Measurements from ENCODE around the gene ALK.

The ALK gene

DNA sequence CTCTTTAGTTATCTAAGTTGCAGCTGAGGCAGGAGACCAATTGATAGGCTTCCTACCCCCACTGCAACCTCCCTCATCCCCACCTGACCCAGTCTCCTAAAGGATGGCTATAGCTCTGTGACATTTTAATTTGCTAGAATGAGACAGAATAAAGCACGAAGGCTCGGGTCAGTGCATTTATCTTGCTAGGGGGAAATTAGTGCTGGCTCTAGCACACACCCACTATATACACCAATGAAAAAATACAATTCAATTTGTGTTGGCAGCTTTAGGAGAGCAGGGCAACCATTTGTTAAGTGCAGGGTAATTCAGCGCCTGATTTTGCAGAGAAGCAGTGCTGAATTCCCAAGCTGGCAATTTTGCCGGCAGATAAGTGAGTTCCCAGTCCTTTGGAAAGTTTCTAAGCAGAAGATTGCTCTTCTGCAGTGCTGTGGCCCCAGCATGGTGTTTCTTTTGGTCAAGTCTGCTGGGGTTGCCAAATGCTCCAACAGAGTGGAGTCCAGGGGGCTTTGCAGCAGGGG lies 346.0 kb downstream of the ALK start:
- DNase-seq (ENCODE audit: low read depth) = no peak

DNA sequence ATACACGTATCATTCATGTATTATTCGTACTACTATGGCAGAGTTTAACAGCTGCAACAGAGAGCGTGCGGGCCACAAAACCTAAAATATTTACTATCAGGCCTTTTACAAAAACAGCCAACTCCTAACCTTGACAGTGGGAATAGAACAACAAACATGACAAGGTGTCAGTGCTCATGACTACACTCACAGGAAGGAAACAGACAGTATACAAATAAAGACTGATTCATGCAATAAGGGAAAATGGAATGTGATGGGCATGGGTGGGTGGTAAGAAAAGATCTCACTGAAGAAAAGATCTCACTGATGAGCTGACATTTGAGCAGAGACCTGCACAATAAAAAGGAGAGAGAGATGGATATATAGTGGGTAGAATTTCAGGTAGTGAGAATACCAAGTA lies 347.8 kb downstream of the ALK start:
- DNase-seq (ENCODE audit: low read depth) = no peak

DNA sequence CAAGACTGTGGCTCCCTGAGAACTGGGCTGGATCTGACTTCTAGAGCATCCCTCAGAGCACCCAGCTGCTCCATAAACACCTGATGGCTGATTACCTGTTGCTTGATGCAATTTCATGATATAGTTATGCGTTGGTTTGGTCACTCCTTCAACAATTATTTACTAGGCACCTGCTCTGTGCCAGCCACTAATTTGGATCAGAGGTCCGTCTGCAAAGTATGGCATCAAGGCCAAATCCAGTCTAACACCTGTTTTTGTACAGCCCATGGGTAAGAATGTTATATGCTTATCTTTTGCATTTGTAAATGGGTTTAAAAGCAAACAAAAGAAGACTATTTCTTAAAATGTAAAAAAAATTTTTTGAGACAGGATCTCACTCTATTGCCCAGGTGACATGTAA lies 348.2 kb downstream of the ALK start:
- no peak for DNase-seq (ENCODE audit: low read depth)

DNA sequence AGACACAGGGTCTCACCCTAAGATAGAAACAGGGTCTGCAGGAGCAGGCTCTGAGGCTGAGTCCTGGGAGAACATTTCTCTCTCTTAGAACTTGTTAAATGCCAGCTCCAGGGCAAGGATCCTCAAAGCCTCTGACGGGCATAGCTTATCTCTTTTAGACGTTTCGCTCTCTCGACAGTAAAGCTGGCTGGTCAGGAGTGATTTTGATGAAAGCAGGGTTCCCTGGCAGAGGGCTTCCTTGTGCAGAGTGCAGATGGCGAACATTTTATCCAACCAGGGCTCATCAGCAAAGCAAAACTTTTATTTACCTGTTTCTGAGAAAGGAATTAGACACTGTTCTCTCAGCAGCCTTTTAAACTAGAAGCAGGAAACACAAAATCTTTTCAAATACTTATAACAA lies 350.8 kb downstream of the ALK start:
- no peak for DNase-seq (ENCODE audit: low read depth)

DNA sequence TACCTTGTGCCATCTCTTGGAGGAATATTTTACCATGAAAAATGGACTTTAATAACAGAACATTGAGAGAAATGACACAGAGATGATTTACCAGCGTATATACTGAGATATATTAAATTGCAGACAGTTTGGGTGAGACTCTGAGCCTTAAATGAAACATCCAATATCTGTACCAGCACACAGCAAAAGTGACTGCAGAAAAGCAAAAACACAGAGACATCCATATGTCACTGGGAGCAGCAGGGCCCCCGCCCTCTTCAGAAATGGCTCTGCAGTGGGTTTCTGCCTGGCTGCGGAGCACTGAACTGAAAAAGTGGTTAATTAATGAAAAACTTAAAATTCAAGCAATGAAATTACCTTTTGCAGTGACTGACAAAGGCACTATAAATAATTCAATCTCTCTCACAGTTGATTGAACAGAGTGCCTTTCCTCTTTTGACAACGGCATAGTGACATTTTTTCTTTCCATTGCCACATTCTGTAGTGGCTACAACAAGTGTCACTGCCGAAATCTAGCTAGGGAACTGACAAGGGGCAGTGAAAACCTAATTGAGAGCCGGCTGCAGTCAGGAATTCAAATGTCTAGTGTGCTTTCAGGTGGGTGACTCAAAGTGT lies 353.4 kb downstream of the ALK start:
- no peak for DNase-seq (ENCODE audit: low read depth)

DNA sequence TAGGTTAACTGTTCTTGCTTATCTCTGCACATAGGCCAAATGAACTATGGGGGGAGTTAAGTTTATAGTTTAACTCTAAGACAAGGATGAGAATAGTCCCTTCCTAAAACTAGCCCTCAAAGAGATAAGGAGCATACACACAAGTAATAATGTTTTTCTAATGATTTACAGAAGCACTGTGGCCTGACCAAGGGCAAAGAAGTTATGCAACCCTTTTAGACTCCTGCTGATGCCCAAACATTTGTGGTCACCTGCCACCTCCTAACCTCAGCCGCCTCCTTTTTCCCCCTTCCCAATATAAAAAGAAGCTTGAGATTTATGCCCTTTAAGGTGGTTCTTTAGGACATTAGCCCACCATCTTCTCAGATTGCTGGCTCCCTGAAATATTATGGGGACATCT lies 357.7 kb downstream of the ALK start:
- DNase-seq (ENCODE audit: low read depth) = no peak

DNA sequence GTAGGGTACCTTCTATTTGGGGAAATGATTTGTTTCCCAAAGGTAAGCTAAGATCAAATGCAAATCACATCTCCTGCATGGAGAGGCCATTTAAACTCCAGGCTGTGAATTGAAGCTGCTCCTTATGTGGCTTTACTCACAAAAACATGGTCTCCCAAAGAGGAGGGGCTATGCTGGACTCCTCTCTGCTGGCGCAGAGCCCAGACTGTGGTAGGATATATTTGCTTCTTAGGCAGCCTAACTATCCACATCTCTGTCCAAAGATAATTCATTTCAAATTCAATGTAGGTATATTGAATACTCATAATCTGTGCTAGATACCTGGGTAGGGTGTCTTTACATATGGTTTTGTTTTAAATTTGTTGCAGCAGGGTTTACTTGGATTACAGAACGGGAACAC lies 358.5 kb downstream of the ALK start:
- DNase-seq (ENCODE audit: low read depth) = no peak

DNA sequence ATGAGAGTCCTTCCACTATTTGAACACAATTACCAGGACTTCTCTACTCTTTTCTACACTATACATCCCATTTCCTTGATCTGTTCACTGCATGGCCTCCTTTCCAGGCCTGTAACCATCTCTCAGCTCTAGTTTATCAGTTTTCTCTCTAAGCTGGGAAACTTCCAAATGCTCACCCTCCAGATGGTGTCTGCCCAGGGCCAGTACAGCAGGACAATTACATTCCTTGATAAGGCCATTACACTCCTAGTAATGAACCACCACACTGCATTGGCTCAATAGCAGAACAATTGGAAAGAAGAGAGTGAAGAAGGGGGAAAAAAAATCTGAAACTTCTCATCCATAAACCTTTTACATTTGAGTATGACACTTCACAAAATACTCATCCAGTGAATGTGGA lies 359.1 kb downstream of the ALK start:
- no peak for DNase-seq (ENCODE audit: low read depth)

DNA sequence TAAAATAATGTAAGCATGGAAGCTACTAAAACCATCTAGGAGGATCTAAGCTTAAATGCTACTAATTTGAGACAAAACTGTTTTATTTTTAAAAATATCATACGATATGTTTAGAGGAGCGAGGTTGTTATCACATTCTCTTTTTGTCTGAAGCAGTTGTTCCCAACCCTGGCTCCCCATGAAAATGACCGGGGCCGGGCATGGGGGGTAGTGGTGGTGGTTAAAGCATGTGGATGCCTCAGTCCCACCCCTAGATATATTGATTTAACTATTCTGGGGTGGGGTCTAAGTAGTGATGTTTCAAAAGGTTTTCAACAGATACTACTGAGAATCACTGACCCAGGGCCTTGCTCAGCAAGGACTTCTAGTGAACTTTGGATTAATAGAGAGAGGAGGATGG lies 359.8 kb downstream of the ALK start:
- DNase-seq (ENCODE audit: low read depth) = no peak

DNA sequence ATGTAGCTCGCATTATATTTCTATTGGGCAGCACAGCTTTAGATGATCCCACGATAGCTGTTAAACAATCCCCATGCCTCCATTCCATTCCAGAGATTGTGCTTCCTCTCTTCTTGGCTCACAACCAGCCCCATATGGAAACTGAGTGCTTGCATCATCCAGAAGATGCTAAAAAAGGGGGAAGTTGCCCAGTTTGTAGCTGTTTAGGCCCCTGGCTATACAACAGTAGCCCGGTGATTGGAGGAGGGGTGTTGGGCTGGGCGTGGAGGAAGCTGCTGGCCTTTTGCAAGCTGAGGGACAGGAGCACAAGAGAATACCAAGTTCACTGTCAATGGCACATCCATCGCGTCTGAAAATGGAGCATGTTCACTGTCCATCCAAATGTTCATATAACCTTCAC lies 360.2 kb downstream of the ALK start:
- no peak for DNase-seq (ENCODE audit: low read depth)

DNA sequence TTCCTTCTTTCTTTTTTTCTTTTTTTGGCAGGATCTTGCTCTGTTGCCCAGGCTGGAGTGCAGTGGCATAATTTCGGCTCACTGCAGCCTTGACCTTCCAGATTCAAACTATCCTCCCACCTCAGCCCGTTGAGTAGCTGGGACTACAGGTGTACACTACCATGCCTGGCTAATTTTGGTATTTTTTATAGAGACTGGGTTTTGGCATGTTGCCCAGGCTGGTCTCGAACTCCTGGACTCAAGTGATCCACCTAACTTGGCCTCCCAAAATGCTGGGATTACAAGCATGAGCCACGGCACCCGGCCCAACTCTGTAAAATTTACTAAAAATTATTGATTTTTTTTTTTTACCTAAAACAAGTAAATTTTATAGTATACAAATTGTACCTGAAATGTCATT lies 360.8 kb downstream of the ALK start:
- DNase-seq (ENCODE audit: low read depth) = no peak

DNA sequence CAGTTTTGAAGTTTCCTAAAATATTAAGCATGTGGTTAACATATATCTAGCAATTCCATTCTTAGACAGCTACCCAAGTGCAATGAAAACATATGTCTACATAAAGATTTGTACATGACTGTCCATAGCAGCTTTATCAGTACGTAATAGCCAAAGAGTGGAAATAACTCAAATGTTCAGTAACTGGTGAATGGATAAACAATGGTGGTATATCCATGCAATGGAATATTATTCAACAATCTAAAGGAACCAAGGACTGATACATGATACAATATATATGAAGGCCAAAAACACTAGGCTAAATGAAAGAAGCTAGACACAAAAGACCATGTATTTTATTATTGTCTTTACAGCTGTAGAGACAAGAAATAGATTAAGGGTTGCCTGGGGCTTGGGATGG lies 361.4 kb downstream of the ALK start:
- DNase-seq (ENCODE audit: low read depth) = no peak

DNA sequence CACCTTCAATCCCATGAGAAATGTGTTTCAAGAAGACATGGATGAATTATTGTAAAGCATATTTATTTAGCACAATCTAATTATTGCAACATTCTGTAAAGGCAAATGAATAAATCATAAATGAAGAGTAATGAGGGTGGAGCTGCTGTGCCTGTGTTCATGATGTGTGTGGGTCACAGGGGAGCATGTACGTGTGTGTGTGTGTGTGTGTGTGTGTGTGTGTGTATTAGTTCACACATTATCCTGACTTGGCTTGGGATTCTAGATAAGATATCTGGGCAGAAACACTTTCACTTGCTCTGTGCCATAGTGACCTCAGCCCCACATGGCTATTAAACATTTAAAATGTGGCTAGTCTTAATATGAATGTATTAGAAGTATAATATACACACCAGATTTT lies 361.8 kb downstream of the ALK start:
- DNase-seq (ENCODE audit: low read depth) = no peak

DNA sequence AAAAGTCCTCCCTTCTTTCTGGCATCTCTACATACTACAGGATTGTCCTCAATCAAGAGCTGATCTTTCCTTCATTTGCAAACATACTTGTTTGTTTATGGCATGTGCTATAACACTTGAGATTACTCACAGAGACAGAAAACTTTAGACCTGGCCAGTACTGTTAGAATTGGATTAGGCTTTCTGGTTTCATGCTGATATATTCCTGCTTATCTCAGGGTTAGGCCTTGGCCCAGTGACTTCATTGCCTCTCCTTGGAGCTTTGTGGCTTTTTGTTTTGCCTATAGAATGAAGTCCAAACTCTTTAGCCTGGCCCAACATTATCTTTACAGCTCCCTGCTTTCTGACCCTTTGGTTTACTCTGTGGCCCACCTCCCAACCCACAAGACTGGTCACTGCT lies 363.3 kb downstream of the ALK start:
- DNase-seq (ENCODE audit: low read depth) = no peak

DNA sequence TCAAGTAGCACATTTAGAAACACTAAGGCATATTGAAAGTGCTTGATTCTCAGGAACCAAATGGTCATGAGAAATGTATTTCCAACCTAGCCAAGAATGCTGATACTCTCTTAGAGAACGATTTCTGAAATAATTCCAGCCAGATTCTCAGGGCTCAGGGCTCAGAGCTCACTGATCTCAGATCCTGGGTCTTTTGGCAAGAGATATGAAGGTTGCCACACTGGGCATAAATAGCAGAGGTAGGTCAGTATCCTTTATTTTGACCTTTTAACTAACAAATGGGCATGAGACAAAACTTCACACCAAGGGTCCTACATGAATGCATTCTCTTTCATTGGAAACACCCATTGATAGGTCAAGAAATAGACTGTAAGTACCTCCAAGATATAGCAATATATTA lies 364.1 kb downstream of the ALK start:
- no peak for DNase-seq (ENCODE audit: low read depth)

DNA sequence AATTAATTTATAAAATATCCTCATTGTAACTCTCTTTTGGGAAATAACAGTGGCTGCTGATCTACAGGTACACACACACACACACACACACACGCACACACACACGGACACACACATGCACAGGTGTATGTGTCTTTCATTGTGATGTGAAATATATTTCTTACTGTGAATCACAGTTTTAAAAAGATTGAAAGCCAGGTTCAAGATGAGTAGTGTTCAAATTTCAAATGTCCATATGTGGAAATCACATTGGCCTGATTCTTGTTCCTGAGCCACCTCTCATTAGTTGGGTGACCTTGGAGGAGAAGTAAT lies 372.4 kb downstream of the ALK start:
- no peak for DNase-seq (ENCODE audit: low read depth)

DNA sequence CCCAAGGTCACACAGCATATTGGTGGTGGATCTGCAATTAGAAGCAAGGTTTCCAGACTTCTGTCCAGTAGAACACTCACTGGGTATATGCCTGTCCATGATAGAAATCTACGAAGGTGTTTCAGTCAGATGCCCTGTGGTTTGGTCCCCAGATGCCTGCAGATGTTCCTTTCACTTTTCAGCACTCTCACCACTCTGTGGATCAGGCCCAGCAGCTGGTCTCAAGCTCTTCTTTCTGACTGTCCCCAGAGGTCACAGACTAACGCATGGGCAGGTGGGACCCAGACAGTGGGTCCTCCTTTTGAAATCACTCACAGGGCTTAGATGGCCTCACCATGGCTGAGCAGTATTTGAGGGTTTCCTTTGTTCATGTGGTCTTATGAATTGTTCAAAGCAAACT lies 376.5 kb downstream of the ALK start:
- DNase-seq (ENCODE audit: low read depth) = no peak

DNA sequence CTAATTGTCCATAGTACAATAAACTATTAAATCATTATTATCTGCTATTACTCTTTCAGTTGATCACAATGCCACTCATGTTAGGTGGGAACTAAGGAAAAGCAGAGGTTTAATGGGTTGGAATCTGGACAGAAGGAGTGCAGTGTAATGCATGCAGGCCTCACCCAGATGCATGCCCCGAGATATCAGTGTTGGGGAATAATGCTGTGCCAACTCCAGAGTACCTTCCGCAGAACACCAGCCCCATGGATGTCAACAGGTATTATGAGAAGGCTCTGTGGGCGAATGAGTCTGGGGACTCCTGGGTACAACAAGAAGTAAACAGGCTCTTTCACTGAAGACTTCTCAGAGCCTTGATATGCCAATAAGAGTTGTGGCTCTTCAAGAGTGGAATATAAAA lies 377.4 kb downstream of the ALK start:
- no peak for DNase-seq (ENCODE audit: low read depth)

DNA sequence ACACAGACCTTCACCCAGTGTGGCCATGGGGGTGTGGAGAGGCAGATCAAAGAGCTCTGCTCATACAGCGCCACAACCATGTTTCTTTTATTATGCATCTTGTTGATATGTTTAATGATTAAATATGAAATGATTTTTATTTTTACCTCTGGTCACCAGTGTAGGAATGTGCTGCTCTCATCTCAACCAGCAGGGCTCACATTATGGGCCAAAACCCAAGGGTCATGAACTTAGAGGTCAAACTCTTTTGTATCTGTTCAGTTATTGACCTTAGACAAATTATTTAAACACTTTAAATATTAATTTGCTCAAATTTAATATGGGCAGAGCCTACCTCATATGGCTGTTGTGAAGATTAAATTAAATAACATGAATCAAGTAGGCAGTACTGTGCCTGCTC lies 386.2 kb downstream of the ALK start:
- no peak for DNase-seq (ENCODE audit: low read depth)

DNA sequence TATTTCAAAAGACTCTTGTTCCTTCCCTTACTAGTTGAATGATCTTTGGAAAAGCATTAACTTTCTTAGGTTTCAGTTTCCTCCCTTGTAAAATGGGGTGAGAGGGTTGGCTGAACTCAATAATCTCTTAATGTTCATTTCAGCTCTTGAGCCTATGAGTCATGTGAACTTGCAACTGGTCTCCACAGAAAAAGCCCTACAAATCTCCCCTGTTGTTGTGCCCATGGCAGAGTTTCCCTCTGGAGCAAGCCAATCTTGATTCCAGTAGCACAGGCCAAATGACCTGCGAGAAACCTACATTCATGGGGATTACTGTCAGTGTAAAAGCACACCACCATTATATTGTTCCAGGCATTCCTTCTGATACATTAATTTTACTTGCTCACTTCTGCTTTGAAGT lies 388.9 kb downstream of the ALK start:
- DNase-seq (ENCODE audit: low read depth) = no peak

DNA sequence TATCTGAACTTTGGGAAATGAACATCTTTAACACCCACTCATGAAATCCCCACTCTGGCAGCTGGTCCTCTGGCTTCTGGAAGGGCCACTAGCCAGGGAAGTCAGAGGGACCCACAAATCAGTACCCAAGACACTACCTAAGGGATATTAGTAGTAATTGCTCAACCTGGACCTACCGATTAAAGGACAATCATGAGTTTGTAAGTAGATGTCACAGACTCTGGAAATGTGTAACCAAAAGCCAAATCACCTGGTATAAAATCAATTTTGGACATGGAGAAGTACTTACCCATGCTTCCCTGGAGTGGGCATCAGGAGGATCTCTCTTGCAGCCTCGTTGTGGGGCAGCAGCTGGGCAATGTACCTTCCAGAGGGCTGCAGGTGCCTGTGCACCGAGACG lies 389.8 kb downstream of the ALK start:
- DNase-seq (ENCODE audit: low read depth) = no peak

DNA sequence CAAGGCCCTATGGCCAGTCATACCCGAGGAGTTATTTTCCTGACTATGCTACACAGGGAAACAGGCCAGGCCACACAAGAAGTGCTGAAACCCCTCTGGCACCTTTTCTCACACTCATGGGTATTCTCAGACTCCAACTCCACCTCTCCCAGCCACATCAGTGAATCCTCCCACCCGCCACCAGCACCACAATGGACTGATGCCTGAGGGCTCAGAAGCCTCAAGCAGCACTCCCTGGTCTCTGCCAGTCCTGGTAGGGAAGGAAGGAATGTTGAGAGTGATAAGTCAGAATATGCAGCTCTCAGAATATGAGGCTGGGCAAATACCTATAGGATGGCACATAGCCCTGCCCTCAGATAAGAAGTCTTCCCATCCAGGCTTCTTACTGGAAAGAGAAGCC lies 391.1 kb downstream of the ALK start:
- no peak for DNase-seq (ENCODE audit: low read depth)

DNA sequence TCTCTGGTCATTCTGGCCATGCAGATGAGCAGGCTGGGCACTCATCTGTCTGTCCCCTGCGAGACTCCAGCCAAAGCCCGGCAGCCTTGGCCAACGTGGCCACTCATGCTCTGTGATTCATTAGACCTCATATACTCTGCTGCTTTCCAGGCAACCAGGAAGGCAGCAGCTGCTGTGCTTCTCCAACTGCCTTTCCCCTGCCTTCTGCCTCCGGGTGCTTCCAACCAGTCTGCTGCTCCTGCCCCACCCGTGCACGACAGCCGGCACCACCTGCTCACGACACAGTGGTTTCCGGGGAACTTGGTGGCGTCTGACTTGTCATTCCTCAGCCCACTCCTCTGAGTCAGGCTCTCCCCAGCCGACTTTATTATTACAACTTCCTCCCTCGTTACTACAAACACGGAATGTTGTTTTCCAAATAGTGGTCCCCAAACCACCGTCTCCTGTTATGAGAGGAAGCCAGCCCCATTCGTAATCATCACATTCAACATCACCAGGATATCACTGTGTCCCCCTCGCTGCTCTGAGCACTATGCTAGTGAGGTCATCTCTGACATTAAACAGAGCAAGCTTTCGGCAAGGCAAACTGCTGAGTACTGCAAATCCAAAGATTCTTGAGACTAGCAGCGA lies 392.4 kb downstream of the ALK start:
- DNase-seq (ENCODE audit: low read depth) = no peak

DNA sequence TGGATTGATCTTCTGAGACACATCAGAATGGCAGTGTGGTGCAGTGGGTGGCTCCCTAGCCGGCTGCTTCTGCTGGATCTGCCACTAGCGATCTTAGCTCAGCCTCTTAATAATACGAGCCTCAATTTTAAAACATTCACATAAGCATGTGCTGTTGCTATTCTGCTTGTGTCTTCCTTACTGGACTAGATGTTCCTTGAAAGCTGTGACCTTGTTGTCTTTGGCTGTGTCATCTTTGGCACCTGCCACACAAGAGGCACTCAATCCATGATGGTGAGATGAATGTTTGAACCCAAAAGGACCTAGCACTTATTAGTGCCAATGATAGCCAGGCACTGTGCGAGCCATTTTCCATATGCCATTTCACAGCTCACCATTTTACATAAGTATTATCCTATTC lies 393.0 kb downstream of the ALK start:
- DNase-seq (ENCODE audit: low read depth) = no peak

DNA sequence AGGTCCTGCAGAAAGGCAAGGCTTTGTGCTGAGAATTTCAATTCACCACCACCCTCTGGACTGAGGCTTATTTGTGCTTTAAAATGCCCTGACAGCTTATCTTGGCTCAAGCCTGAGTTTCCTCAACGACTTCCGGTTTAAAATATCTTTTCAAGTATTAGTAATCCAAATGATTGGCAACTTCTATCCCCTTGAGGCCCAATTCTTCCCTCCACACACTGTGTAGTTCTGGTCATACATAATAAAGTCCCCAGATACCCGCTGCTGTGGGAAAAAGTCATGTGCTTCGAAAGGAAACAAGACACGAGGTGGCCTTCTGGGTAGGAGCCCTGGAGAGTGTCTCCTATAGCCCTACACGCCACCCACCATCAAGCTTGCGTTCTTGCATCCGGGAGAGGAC lies 393.4 kb downstream of the ALK start:
- DNase-seq (ENCODE audit: low read depth) = no peak
